Tibial nerve (tissue), 4 donors: ENCODE measurements around the gene SOX8. TPM values are rescaled to one million over a fixed set of nuclear protein-coding genes. Genes with fewer than 3 reads are reported as not detected.

Source experiments
- DNase-seq, 2 donors: peaks; one replicate each; pipeline ENCODE4 v3.0.0-alpha.2; 2019; ENCODE audit warnings: low spot score in 2 of 2
- H3K27ac ChIP-seq, 4 donors: fragments of 200-600 bp; sonication (generic) in 3 of 4; one replicate each; pipeline ENCODE4 v1.5.1; 2017 to 2019; ENCODE audit warnings: mild to moderate bottlenecking in 1 of 4
- H3K27me3 ChIP-seq, 2 donors: fragments of 200-600 bp; sonication (generic) in 1 of 2; one replicate each; pipeline versions ENCODE4 v1.5.1 to v1.6.0; 2017 to 2019
- H3K36me3 ChIP-seq, 3 donors: fragments of 200-600 bp; sonication (generic); one replicate each; pipeline ENCODE4 v1.5.1; 2018 to 2019
- H3K4me1 ChIP-seq, 4 donors: fragments of 200-600 bp; sonication (generic) in 3 of 4; one replicate each; pipeline ENCODE4 v1.5.1; 2017 to 2019
- H3K4me3 ChIP-seq, 4 donors: fragments of 200-600 bp; sonication (generic) in 3 of 4; one replicate each; pipeline ENCODE4 v1.5.1; 2017 to 2019; ENCODE audit warnings: mild to moderate bottlenecking in 1 of 4, moderate library complexity in 1 of 4
- H3K9me3 ChIP-seq, 4 donors: fragments of 200-600 bp; sonication (generic) in 3 of 4; one replicate each; pipeline ENCODE4 v1.5.1; 2017 to 2019
- EP300 ChIP-seq, 2 donors: sonication (generic); formaldehyde crosslinking; IDR thresholded peaks; one replicate each; pipeline ENCODE4 v1.6.1; 2017; ENCODE audit warnings: antibody characterized with exemption in 2 of 2, mild to moderate bottlenecking in 1 of 2
- POLR2A ChIP-seq, 2 donors: fragments of 450-650 bp; IDR thresholded peaks; one replicate each; pipeline ENCODE4 v1.6.1; 2017; ENCODE audit warnings: antibody characterized with exemption in 2 of 2, mild to moderate bottlenecking in 2 of 2, moderate library complexity in 2 of 2
- WGBS, 2 donors: methylation state at CpG; one replicate each; pipeline ENCODE4 v1.1.5; 2018; 5-methylcytosine and 5-hydroxymethylcytosine counted together
- total RNA-seq, 4 donors: library from RNA; depleted of rRNA; stranded (reverse); fragments of >200 nt; gene quantifications; one replicate each; pipeline ENCODE4 v1.1.0, GENCODE V29; 2016
- TF ChIP-seq, protein P1 (sequence below), 5 experiments: fragments of 200-600 bp in 3 of 5; fragments of 450-650 bp in 2 of 5; sonication (generic) in 3 of 5; IDR thresholded peaks; one replicate each; pipeline ENCODE4 v1.5.1; 2016 to 2019; ENCODE audit warnings: antibody characterized with exemption in 5 of 5, mild to moderate bottlenecking in 3 of 5, moderate library complexity in 2 of 5

SOX8 gene
- 10 to 100 TPM; 51.3 to 74.5 (median 66.3) TPM for total RNA-seq

DNA sequence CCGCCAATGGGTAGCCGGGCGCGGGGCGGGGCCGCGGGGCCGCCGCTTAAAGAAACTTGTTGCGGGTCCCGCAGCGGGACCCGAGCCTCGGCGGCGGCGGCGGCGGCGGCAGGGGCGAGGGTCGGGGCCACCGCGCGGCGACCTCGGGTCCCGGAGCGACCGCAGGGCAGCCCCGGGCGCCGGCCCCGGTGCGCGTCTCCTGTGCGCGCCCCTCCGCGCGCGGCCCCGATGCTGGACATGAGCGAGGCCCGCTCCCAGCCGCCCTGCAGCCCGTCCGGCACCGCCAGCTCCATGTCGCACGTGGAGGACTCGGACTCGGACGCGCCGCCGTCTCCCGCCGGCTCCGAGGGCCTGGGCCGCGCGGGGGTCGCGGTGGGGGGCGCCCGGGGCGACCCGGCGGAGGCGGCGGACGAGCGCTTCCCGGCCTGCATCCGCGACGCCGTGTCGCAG, at the start of gene SOX8:
TSS of gene SOX8 (plus strand) at position 76 of the 450 bp plus-strand sequence. CDS start at position 229, 153 bp downstream.
- WGBS, 2 donors: 0% methylated on average over 5 of the region's 80 CpGs; no CpG with 5 or more reads in 1 of the 2 donors
- Histone ChIP-seq H3K4me1 (peaks cover 0 to 78% (median 33%) of the 10 kb centered on the region in 4 donors), H3K4me3 (peak within 1 kb of the TSS; percentile 52 to 76 (median 60)), H3K27ac (peak within 1 kb of the TSS; percentile 44 to 88 (median 72)), H3K9me3 (no peaks in the 10 kb centered on the region), H3K27me3 (peaks cover 0 to 34% of the 10 kb centered on the region in 2 donors), H3K36me3 (peaks cover 0 to 8% (median 0%) of the 10 kb centered on the region in 3 donors)
- no peak for DNase-seq
- TF ChIP-seq, protein P1, sequence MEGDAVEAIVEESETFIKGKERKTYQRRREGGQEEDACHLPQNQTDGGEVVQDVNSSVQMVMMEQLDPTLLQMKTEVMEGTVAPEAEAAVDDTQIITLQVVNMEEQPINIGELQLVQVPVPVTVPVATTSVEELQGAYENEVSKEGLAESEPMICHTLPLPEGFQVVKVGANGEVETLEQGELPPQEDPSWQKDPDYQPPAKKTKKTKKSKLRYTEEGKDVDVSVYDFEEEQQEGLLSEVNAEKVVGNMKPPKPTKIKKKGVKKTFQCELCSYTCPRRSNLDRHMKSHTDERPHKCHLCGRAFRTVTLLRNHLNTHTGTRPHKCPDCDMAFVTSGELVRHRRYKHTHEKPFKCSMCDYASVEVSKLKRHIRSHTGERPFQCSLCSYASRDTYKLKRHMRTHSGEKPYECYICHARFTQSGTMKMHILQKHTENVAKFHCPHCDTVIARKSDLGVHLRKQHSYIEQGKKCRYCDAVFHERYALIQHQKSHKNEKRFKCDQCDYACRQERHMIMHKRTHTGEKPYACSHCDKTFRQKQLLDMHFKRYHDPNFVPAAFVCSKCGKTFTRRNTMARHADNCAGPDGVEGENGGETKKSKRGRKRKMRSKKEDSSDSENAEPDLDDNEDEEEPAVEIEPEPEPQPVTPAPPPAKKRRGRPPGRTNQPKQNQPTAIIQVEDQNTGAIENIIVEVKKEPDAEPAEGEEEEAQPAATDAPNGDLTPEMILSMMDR (IDR thresholded peaks at IDR 0.05): no peak
- peak; percentile 60 to 74 for TF ChIP-seq POLR2A (IDR thresholded peaks at IDR 0.05)

DNA sequence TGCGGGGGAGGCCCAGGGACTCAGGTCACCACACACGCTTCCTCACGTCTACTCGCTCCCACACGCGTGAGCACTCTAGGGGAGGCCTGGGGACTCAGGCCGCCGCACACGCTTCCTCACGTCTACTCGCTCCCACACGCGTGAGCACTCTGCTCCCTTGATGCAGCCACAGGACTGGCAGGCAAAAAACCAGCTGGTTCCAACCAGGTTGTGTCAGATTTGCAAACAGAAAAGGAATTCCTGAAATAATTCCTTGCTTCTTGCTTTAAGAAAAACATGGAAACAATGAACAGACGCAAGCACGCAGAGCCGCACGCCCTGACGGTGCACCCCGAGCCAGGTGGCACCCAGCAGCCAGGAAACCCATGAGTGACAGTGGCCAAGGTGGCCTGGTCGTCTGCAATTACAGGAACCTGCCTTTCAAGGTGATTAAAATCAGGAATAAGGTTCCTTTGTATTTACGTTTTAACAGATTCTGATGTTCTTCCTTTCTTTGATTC, 48.7 kb upstream of the SOX8 start:
- H3K9me3 ChIP-seq: no peaks in the 10 kb centered on the region
- DNase-seq: no peak
- TF ChIP-seq POLR2A (IDR thresholded peaks at IDR 0.05) (no peak), EP300 (IDR thresholded peaks at IDR 0.05) (no peak)
- TF ChIP-seq, protein P1 (IDR thresholded peaks at IDR 0.05): no peak
- 90 to 93% methylated on average over 21 of the region's 21 CpGs for WGBS, 2 donors
- H3K4me1 ChIP-seq: no peaks in the 10 kb centered on the region
- H3K4me3 ChIP-seq: no peak overlapping the region
- no peaks in the 10 kb centered on the region for H3K27me3 ChIP-seq
- H3K27ac ChIP-seq: no peak overlapping the region
- peaks cover 0 to 81% (median 4%) of the 10 kb centered on the region in 3 donors for H3K36me3 ChIP-seq

DNA sequence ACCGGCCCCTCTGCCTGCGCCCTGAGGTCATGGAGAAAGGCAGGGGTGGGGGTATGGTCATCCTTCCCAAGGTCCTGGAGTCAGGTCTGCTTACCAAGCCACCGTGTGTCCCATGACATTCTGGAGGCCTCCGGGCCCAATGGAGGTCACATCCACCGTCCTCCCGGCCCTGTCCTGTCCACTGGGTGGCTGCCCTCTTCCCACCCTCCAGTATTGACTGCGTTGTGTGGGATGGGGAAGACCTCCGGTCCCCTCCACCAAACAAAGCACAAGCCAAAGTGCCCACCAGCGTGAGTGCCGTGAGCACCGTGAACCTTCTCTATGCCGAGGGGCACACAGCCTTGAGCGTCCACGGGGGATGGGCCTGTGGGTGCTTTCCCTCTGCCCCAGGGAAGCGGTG, 48.0 kb upstream of the SOX8 start:
- Histone ChIP-seq H3K4me1 (no peaks in the 10 kb centered on the region), H3K4me3 (no peak overlapping the region), H3K36me3 (peaks cover 0 to 87% (median 4%) of the 10 kb centered on the region in 3 donors), H3K9me3 (no peaks in the 10 kb centered on the region), H3K27ac (no peak overlapping the region), H3K27me3 (no peaks in the 10 kb centered on the region)
- 87 to 93% methylated on average over 15 of the region's 15 CpGs for WGBS, 2 donors
- TF ChIP-seq, protein P1 (IDR thresholded peaks at IDR 0.05): no peak
- no peak for TF ChIP-seq EP300 (IDR thresholded peaks at IDR 0.05)
- TF ChIP-seq POLR2A (IDR thresholded peaks at IDR 0.05): no peak
- DNase-seq: no peak

DNA sequence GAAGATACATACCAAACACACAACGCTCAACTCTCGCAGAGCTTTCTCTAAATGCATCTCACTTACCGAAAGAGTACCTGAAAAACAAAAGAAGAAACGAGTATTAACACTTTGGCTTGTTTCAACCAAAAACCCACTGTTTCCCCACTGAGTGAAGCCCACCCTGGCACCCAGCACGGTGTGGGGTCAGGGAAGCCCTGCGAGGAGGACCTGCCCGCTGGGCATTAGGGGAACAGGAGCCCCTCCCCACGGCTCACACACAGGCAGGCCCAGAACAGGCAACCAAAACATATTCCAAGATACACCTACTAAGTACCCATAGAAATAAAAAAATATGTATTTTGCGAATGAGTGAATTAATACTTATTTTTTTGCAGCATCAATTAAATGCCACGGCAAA, 47.4 kb upstream of the SOX8 start:
- H3K27ac ChIP-seq: no peak overlapping the region
- H3K4me3 ChIP-seq: no peak overlapping the region
- no peaks in the 10 kb centered on the region for H3K4me1 ChIP-seq
- no peaks in the 10 kb centered on the region for H3K9me3 ChIP-seq
- no peaks in the 10 kb centered on the region for H3K27me3 ChIP-seq
- no peak for TF ChIP-seq EP300 (IDR thresholded peaks at IDR 0.05)
- no peak for TF ChIP-seq POLR2A (IDR thresholded peaks at IDR 0.05)
- TF ChIP-seq, protein P1 (IDR thresholded peaks at IDR 0.05): no peak
- 89 to 93% methylated on average over 10 of the region's 10 CpGs for WGBS, 2 donors
- peaks cover 0 to 83% (median 4%) of the 10 kb centered on the region in 3 donors for H3K36me3 ChIP-seq
- no peak for DNase-seq

DNA sequence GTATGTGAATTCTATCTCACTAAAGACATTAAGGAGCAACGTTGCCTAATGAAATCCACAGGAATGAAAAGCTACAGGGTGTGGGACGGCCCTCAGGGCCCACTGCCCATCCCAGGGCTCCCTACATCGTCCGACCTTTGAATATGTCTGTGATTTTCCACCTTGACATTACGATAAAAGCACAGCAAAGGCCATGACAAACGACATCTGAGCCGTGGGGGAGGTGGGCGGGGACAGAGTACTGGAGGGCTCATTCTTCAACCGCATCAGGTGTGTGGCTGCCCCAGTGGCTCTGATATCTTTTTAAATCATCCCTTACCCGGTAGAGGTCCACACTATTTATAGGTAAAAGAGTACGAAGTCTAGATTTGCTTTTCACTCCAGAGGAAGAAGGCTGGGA, 45.9 kb upstream of the SOX8 start:
- no peak for TF ChIP-seq POLR2A (IDR thresholded peaks at IDR 0.05)
- TF ChIP-seq, protein P1 (IDR thresholded peaks at IDR 0.05): no peak
- no peak for TF ChIP-seq EP300 (IDR thresholded peaks at IDR 0.05)
- Histone ChIP-seq H3K27me3 (no peaks in the 10 kb centered on the region), H3K4me3 (no peak overlapping the region), H3K4me1 (no peaks in the 10 kb centered on the region), H3K36me3 (peaks cover 0 to 79% (median 4%) of the 10 kb centered on the region in 3 donors), H3K9me3 (peaks cover 0 to 5% (median 0%) of the 10 kb centered on the region in 4 donors), H3K27ac (no peak overlapping the region)
- no peak for DNase-seq
- WGBS, 2 donors: 68 to 71% methylated on average over 11 of the region's 11 CpGs
